NCI-H1694 treated with DMSO at 0.1 percent for 48 hours (cell line): ENCODE measurements around the gene ELN.

Source experiments
- DNase-seq: peaks from one replicate; lab custom pipeline; 2025; lab: John Stamatoyannopoulos, UW

The ELN gene

GRCh38 chr7:74095135-74095534, 67.2 kb downstream of the ELN start:
- DNase-seq, result no peak

DNA sequence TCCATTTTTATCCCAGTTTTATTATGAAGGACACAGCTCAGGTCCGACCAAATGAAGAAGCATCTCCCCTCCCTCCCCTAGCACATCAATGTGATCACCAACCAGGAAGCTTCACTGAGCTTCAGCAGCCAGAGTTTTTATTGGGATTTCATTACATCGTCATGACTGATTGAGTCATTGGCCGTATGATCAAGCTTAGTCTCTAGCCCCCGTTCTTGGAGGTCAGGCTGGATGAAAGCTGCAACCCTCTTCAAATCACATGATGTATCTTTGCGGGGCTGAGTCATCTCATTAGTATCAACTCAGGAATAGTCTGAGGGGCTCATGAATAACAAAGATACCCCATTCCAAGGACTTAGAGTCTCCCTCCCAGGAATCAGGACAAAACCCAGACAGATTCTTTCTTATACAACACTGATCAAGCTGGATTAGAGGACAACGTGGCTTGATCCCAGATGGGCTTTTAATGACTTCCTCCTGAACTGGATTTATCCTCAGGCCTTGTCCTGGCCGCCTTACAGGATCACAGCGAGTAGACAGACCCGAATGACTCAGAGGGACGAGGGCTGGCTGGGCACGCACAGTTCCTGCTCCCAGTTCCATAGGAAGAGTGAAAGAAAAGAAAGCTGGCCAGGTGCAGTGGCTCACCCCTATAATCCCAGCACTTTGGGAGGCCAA, 70.1 kb downstream of the ELN start:
- DNase-seq, result no peak

DNA sequence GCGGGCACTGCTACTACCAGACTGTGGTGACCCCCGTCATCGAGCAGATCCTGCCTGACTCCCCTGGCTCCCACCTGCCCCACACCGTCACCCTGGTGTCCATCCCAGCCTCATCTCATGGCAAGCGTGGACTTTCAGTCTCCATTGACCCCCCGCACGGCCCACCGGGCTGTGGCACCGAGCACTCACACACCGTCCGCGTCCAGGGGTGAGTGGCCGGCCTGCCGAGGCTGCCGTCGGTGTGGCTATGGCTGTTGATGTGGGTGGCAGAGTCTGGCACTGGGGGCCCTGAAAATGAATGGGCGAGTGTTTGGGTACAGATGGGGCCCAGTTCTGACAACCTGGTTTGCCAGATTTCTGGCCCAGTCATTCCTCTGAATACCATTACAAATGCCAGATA, 71.1 kb downstream of the ELN start:
- DNase-seq, result no peak

GRCh38 chr7:74101061-74101681, 73.2 kb downstream of the ELN start:
- no peak for DNase-seq

GRCh38 chr7:74103219-74103772, 75.3 kb downstream of the ELN start:
- DNase-seq, result no peak

DNA sequence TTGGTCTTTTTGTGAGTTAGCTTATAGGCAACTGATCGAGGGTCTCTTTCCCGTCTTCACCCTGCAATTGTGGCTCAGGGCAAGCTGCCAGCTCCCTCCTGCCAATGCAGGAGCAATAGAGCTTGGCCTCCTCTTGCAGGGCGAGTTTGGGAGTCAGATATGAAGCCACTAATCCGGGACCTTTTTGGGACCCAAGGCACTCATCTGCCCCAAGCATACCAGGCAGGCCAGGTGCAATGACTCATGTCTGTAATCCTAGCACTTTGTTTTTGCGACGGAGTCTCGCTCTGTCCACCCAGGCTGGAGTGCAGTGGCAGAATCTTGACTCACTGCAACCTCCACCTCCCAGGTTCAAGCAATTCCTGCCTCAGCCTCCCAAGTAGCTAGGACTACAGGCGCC, 76.7 kb downstream of the ELN start:
- no peak for DNase-seq

DNA sequence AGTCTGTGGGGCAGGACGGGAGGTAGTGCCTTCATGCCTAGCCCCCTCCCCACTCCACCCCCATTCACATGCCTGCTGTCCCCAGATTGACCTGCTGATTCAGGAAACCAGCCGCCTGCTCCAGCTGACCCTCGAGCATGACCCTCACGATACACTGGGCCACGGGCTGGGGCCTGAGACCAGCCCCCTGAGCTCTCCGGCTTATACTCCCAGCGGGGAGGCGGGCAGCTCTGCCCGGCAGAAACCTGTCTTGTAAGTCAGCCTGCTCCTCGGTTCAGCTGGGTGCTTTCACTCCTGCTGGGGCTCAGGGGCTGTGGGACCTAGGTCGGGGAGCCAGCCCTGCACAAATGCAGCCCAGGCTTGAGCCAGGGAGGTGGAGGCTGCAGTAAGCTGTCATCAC, 78.0 kb downstream of the ELN start:
- DNase-seq, result no peak

DNA sequence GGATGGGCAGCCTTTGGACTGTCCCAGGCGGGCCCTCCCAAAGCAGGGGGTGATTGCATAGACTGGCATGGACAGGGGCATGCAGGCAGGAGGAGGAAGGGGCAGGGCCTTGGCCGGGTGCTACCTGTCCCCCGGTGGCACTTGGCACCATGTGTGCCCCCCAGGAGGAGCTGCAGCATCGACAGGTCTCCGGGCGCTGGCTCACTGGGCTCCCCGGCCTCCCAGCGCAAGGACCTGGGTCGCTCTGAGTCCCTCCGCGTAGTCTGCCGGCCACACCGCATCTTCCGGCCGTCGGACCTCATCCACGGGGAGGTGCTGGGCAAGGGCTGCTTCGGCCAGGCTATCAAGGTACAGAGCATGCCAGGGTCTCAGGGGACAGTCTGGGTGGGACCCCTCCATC, 78.9 kb downstream of the ELN start:
- no peak for DNase-seq

GRCh38 chr7:74115326-74115725, 87.4 kb downstream of the ELN start:
- no peak for DNase-seq

DNA sequence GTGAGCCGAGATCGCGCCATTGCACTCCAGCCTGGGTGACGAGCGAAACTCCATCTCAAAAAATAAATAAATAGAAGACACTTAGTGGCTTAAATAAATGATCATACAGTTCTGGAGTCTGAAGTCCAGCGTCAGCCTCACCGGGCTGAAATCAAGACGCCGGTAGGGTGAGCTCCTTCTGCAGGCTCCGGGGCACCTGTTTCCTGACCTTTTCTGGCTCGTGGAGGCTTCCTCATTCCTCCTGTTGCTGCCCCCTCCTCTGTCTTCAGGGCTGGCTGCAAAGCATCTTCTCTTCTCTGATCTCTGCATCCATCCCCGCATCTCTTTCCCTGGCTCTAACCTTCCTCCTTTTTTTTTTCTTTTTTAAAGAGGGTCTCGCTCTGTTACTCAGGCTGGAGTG, 88.4 kb downstream of the ELN start:
- no peak for DNase-seq
